Measurements from ENCODE around the gene ADAMTS12. TPM values are rescaled to one million over a fixed set of nuclear protein-coding genes. Genes with fewer than 3 reads are reported as not detected.

Gene ADAMTS12
- polyA plus RNA-seq, 1 experiment = 46.8 TPM

DNA sequence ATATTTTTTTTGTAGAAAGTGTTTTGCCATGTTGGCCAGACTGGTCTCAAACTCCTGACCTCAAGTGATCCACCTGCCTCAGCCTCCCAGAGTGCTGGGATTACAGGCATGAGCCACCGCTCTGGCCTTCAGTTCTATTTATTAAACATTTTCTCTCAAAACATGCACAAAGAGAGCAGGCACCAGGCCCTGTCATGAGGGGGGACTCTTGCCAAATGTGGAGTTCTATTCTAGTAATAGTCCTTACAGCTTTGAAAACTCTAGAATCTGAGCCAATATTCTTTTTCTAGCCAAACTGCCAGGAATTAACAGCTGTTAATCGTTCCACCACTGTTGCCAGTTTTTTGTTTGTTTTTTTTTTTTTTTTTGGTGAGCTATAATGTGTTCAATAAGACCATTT, 326.5 kb downstream of the ADAMTS12 start:
- no peak for DNase-seq (ENCODE audit: low read depth, low spot score)
- Histone ChIP-seq H3K4me3 (ENCODE audit: low read depth, low read length) (no peak overlapping the region), H3K27me3 (ENCODE audit: control insufficient read depth, insufficient read depth, low read length) (no peaks in the 10 kb centered on the region), H3K27ac (ENCODE audit: low read depth, low read length) (no peak overlapping the region), H3K9me3 (ENCODE audit: control insufficient read depth, insufficient read depth, low read length) (no peaks in the 10 kb centered on the region)
- ChIA-PET CTCF (interaction anchor here (0.6 to 0.7 kb wide), 3 partner anchors 94 to 370 kb away, joined by 3 to 4 read pairs (median 3); no protein-coding TSS in a partner anchor), POLR2A (interaction anchor here (0.6 to 0.7 kb wide), 2 partner anchors 293 to 1267 kb away, joined by 3 to 5 read pairs; no protein-coding TSS in a partner anchor)
- TF ChIP-seq, protein P1, sequence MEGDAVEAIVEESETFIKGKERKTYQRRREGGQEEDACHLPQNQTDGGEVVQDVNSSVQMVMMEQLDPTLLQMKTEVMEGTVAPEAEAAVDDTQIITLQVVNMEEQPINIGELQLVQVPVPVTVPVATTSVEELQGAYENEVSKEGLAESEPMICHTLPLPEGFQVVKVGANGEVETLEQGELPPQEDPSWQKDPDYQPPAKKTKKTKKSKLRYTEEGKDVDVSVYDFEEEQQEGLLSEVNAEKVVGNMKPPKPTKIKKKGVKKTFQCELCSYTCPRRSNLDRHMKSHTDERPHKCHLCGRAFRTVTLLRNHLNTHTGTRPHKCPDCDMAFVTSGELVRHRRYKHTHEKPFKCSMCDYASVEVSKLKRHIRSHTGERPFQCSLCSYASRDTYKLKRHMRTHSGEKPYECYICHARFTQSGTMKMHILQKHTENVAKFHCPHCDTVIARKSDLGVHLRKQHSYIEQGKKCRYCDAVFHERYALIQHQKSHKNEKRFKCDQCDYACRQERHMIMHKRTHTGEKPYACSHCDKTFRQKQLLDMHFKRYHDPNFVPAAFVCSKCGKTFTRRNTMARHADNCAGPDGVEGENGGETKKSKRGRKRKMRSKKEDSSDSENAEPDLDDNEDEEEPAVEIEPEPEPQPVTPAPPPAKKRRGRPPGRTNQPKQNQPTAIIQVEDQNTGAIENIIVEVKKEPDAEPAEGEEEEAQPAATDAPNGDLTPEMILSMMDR (IDR thresholded peaks at IDR 0.05; ENCODE audit: low read depth, low read length) = no peak

DNA sequence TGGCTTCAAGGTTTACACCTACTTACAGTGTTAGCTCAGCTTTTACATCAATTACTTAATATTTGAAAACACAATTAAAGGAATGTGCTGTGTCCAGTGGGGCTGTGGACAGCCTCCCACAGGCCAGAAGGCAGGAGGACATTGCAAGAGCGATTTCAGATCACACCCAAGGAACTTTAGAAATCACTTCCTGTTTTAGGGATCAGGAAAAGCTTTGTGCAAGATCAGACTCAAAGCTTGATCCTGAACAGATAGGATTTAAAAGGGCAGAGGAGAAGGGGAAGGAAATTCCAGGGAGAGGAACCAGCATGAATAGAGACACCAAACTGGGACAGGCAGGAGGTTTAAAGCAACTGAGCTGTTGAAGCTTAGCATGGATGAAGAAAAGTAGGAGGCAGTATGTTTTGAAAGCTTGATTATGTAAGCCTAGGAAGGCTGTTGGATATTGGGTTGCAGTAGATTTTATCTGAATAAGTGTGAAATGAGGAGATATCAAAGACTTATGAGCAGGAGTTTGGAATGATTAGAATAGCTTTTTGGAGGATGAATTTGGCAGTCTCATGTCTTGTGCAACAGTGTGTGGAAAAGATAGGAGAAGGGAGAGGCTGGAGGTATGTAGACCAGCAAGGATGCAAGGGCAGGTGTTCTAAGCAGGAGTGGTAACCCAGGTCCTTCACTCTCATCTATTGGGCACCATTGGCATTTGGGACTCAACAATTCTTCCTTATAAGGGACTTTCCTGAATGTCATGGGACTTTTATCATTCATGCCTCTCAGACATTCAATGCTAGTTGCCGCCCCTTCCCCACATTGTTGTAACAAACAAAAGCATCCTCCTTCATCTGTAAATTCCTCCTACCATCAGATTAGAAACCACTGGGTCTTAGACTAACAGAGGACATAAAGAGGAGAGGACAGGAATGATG, 327.5 kb downstream of the ADAMTS12 start:
- no peaks in the 10 kb centered on the region for H3K9me3 ChIP-seq (ENCODE audit: control insufficient read depth, insufficient read depth, low read length)
- H3K27me3 ChIP-seq (ENCODE audit: control insufficient read depth, insufficient read depth, low read length) = no peaks in the 10 kb centered on the region
- POLR2A ChIA-PET = no interaction called here
- no peak for DNase-seq (ENCODE audit: low read depth, low spot score)
- H3K4me3 ChIP-seq (ENCODE audit: low read depth, low read length) = no peak overlapping the region
- TF ChIP-seq, protein P1 (IDR thresholded peaks at IDR 0.05; ENCODE audit: low read depth, low read length) = no peak
- CTCF ChIA-PET = no interaction called here
- no peak overlapping the region for H3K27ac ChIP-seq (ENCODE audit: low read depth, low read length)

DNA sequence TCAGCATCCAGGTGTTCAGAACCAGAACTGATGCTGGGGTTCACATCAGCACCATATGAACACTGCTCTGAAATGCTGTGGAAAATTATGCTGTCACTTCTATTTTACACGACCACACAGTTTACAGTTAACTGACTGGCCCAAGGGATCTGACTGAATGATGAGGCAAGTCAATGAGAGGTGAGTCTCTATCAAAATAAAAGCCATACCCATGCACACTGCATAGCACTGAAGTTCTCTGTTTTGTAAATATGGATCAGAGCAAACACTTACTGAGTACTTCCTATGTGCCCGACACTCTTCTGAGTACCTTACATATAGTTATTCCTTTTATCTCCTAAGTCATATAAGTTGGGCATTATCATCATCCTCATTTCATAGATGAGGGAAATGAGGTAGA, 328.3 kb downstream of the ADAMTS12 start:
- ChIA-PET CTCF (no interaction called here), POLR2A (no interaction called here)
- TF ChIP-seq, protein P1 (IDR thresholded peaks at IDR 0.05; ENCODE audit: low read depth, low read length) = no peak
- no peaks in the 10 kb centered on the region for H3K27me3 ChIP-seq (ENCODE audit: control insufficient read depth, insufficient read depth, low read length)
- H3K4me3 ChIP-seq (ENCODE audit: low read depth, low read length) = no peak overlapping the region
- H3K27ac ChIP-seq (ENCODE audit: low read depth, low read length) = no peak overlapping the region
- H3K9me3 ChIP-seq (ENCODE audit: control insufficient read depth, insufficient read depth, low read length) = no peaks in the 10 kb centered on the region
- no peak for DNase-seq (ENCODE audit: low read depth, low spot score)

DNA sequence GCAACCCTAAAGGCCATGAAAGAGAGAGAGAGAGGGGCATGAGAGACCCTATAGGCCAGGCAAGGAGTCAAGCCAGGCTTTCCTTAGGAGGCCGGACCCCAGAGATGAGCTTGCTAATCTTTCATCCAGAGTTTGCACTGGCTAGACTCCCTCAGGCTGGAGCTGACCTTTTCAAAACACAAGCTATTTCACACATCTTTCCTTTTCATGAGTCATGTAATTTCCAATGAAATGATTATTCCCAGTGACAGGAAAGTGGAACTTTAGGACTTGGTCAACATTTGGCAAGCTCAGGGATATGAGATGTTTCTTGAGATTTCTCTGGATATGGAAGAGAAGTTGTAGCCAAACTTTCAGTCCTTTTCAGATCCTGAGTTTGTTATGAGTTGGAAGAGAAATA, 333.3 kb downstream of the ADAMTS12 start:
- Histone ChIP-seq H3K4me3 (ENCODE audit: low read depth, low read length) (no peak overlapping the region), H3K27ac (ENCODE audit: low read depth, low read length) (no peak overlapping the region), H3K27me3 (ENCODE audit: control insufficient read depth, insufficient read depth, low read length) (no peaks in the 10 kb centered on the region), H3K9me3 (ENCODE audit: control insufficient read depth, insufficient read depth, low read length) (no peaks in the 10 kb centered on the region)
- POLR2A ChIA-PET = no interaction called here
- TF ChIP-seq, protein P1 (IDR thresholded peaks at IDR 0.05; ENCODE audit: low read depth, low read length) = no peak
- no peak for DNase-seq (ENCODE audit: low read depth, low spot score)
- CTCF ChIA-PET = interaction anchor here (1.0 kb wide), 1 partner anchor 411 kb away, joined by 3 read pairs; no protein-coding TSS in a partner anchor

DNA sequence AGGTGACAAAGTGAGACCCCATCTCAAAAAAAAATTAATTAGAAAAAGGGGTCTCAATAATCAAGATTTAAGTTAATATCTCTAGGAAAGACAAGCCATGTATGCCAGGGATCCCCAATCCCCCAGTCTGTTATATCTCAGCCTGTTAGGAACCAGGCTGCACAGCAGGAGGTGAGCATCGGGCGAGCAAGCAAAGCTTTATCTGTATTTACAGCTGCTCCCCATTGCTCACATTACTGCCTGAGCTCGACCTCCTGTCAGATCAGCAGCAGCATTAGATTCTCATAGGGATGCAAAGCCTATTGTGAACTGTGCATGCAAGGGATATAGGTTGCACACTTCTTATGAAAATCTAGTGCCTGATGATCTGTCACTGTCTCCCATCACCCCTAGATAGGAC, 334.2 kb downstream of the ADAMTS12 start:
- CTCF ChIA-PET = no interaction called here

More for the DNA sequence above, 334.2 kb downstream of the ADAMTS12 start:
- TF ChIP-seq, protein P1 (IDR thresholded peaks at IDR 0.05; ENCODE audit: low read depth, low read length) = no peak
- Histone ChIP-seq H3K4me3 (ENCODE audit: low read depth, low read length) (no peak overlapping the region), H3K27me3 (ENCODE audit: control insufficient read depth, insufficient read depth, low read length) (no peaks in the 10 kb centered on the region), H3K27ac (ENCODE audit: low read depth, low read length) (no peak overlapping the region), H3K9me3 (ENCODE audit: control insufficient read depth, insufficient read depth, low read length) (no peaks in the 10 kb centered on the region)
- POLR2A ChIA-PET = no interaction called here
- DNase-seq (ENCODE audit: low read depth, low spot score) = no peak
